NT2/D1 (cell line): ENCODE measurements around the gene PKIG.

Source experiments
- YY1 ChIP-seq: IDR thresholded peaks from 2 replicates; pipeline ENCODE4 v1.6.1; 2011; ENCODE audit not compliant: insufficient read length, insufficient read depth
- ZNF274 ChIP-seq: IDR thresholded peaks from 2 replicates; pipeline ENCODE4 v1.6.1; 2011; ENCODE audit warnings: mild to moderate bottlenecking, low read depth, low read length

- TF ChIP-seq ZNF274 (no peak), YY1 (no peak)
These were observed 29.1 kb upstream of the PKIG start for GRCh38 chr20:44552950-44553908.
